Measurements from ENCODE around the gene HOXD10. TPM values are rescaled to one million over a fixed set of nuclear protein-coding genes. Genes with fewer than 3 reads are reported as not detected.

HOXD10 gene
- total and polyA plus RNA-seq, 7 donors, result 0.23 to 46.0 (median 10.7) TPM

DNA sequence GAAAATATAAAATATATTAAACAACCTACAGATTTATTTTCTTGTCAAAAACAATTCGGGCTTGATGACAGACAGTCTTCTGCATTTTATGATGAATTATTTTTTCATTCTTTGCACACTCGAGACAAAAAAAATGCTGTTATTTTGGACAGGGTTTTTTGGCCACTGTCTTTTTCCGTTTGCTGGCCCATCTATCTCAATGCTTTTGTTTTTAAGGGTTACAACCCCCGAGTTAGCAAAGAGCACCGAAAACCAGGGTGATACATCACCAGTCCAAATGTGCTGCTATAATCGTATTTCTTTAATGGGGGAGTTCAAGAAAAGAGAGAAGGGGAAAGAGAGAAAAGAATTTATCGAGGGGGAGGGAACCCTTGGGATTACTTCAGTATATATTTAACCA is 40.5 kb upstream of the HOXD10 start:
- DNase-seq, result no peak
- WGBS, 2 donors, result 13 to 21% methylated on average over 7 of the region's 7 CpGs
- Histone ChIP-seq H3K9me3 (no peaks in the 10 kb centered on the region), H3K36me3 (no peaks in the 10 kb centered on the region), H3K27ac (no peak overlapping the region), H3K27me3 (peaks cover 25 to 98% (median 38%) of the 10 kb centered on the region in 3 donors), H3K4me1 (peaks cover 0 to 21% (median 14%) of the 10 kb centered on the region in 4 donors), H3K4me3 (peak overlapping the region in 3 of 4 donors; percentile 15 to 34 (median 28))
- intact Hi-C loops (cut with DNase I), result loop anchor here (5.0 kb wide), 2 partner anchors 134 to 219 kb away; no protein-coding TSS in a partner anchor
- TF ChIP-seq POLR2AphosphoS5 (IDR thresholded peaks at IDR 0.05) (no peak), POLR2A (IDR thresholded peaks at IDR 0.05) (no peak)

DNA sequence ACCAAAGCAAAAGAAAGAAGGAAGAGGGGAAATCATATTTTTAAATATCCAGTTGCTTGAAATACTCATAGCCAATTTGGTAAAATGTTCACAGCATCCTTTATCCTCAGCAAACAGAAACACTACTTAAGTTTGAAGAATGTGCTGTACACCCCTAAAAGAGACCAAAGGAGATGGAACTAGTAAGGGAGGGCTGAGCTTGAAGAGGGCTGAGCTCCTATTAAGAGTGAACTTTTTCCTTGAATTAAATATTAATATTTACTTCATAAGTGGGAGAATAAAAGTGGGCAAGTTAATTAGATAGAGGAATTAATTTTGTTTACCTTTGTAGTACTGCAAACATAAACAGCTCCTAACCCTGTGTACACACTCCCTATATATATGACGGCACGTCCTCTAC is 39.8 kb upstream of the HOXD10 start:
- WGBS, 2 donors, result 21 to 33% methylated on average over 2 of the region's 2 CpGs
- Histone ChIP-seq H3K27ac (no peak overlapping the region), H3K36me3 (no peaks in the 10 kb centered on the region), H3K4me1 (peaks cover 0 to 24% (median 14%) of the 10 kb centered on the region in 4 donors), H3K27me3 (peaks cover 33 to 98% (median 39%) of the 10 kb centered on the region in 3 donors), H3K4me3 (no peak overlapping the region), H3K9me3 (no peaks in the 10 kb centered on the region)
- intact Hi-C loops (cut with DNase I), result loop anchor here (5.0 kb wide), 2 partner anchors 134 to 219 kb away; no protein-coding TSS in a partner anchor
- DNase-seq, result no peak
- TF ChIP-seq POLR2A (IDR thresholded peaks at IDR 0.05) (no peak), EP300 (IDR thresholded peaks at IDR 0.05) (no peak), POLR2AphosphoS5 (IDR thresholded peaks at IDR 0.05) (no peak)
- TF ChIP-seq, protein P1, sequence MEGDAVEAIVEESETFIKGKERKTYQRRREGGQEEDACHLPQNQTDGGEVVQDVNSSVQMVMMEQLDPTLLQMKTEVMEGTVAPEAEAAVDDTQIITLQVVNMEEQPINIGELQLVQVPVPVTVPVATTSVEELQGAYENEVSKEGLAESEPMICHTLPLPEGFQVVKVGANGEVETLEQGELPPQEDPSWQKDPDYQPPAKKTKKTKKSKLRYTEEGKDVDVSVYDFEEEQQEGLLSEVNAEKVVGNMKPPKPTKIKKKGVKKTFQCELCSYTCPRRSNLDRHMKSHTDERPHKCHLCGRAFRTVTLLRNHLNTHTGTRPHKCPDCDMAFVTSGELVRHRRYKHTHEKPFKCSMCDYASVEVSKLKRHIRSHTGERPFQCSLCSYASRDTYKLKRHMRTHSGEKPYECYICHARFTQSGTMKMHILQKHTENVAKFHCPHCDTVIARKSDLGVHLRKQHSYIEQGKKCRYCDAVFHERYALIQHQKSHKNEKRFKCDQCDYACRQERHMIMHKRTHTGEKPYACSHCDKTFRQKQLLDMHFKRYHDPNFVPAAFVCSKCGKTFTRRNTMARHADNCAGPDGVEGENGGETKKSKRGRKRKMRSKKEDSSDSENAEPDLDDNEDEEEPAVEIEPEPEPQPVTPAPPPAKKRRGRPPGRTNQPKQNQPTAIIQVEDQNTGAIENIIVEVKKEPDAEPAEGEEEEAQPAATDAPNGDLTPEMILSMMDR (IDR thresholded peaks at IDR 0.05), result no peak

DNA sequence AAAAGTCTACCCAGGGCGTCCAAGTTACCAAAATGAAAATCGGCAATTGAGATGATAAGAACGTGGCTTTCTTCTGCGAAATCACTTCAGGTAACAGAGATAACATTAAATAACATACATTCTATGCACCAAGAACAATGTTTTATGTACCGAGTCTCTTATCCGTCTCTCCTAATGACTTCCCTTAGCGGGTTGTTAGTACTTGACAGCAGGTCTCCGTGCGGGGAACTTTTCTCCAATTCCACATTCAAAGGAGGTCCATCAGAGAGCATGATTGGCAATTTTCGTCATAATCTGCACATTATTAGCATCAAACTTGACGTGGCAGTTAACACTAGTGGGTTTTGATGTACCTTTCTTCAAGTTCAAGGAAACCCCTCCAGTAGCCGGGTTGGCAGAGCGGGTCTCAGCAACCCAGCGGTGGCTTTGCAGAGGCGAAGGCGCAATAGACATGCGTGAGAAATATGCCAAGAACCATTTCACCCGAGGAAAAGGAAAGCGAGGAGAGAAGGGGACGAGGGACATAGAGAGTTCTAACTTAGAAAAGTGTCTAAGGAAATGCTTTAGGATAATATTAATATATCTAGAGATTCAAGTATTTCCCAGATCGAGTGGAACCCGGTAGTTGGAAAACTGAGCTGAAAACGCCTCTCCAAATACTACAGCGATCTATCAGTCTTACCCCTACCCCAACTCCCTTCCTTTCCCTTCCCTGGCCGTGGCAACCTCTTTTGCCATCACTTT is 37.9 kb upstream of the HOXD10 start:
- Histone ChIP-seq H3K9me3 (peaks cover 0 to 8% (median 0%) of the 10 kb centered on the region in 4 donors), H3K27me3 (peaks cover 51 to 98% (median 52%) of the 10 kb centered on the region in 3 donors), H3K4me3 (peak overlapping the region; percentile 26 to 54 (median 50)), H3K4me1 (peaks cover 0 to 34% (median 17%) of the 10 kb centered on the region in 4 donors), H3K27ac (peak overlapping the region in 3 of 4 donors; percentile 92 to 96 (median 94)), H3K36me3 (no peaks in the 10 kb centered on the region)
- 12 to 13% methylated on average over 25 of the region's 25 CpGs for WGBS, 2 donors
- no peak for DNase-seq
- TF ChIP-seq POLR2AphosphoS5 (IDR thresholded peaks at IDR 0.05), result peak in 1 of 4 donors; percentile 5
- no peak for TF ChIP-seq EP300 (IDR thresholded peaks at IDR 0.05)
- intact Hi-C loops (cut with DNase I), result loop anchor here (5.0 kb wide), 2 partner anchors 136 to 221 kb away; no protein-coding TSS in a partner anchor

DNA sequence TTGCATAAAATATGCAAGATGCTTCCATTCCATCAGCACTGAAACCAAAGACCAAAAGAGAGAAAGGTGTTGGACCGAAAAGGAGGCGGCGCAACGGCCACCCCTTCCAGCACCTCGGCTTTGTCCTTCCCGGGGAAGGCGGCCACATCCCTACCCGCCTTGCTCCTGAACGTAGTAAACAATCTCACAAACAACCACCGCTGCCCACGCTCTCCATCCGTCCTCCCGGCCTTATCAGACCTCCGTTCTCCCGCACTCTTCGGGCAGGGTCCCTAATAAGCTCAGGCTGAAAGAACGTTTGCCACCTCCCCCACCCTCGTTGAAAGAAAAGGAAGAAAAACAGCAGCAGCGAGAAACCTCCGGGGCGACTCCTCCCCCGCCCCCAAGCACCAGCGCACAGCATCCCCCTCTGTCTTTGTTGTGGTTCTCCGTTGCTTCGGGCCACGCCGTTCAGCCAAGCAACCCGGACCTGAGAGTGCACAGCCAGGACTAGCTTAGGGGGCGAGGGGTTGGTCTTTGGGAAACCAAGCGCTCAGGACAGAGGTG is 37.2 kb upstream of the HOXD10 start:
- H3K4me1 ChIP-seq, result peaks cover 0 to 34% (median 17%) of the 10 kb centered on the region in 4 donors
- H3K4me3 ChIP-seq, result peak overlapping the region; percentile 26 to 54 (median 50)
- WGBS, 2 donors, result 6 to 7% methylated on average over 30 of the region's 30 CpGs
- H3K9me3 ChIP-seq, result peaks cover 0 to 8% (median 0%) of the 10 kb centered on the region in 4 donors
- intact Hi-C loops (cut with DNase I), result loop anchor here (5.0 kb wide), 2 partner anchors 137 to 222 kb away; no protein-coding TSS in a partner anchor
- TF ChIP-seq, protein P1 (IDR thresholded peaks at IDR 0.05), result no peak
- TF ChIP-seq POLR2AphosphoS5 (IDR thresholded peaks at IDR 0.05) (no peak), POLR2A (IDR thresholded peaks at IDR 0.05) (no peak), EP300 (IDR thresholded peaks at IDR 0.05) (no peak)
- peaks cover 49 to 98% (median 55%) of the 10 kb centered on the region in 3 donors for H3K27me3 ChIP-seq
- peak overlapping the region in 3 of 4 donors; percentile 92 to 96 (median 94) for H3K27ac ChIP-seq
- H3K36me3 ChIP-seq, result no peaks in the 10 kb centered on the region
- no peak for DNase-seq

DNA sequence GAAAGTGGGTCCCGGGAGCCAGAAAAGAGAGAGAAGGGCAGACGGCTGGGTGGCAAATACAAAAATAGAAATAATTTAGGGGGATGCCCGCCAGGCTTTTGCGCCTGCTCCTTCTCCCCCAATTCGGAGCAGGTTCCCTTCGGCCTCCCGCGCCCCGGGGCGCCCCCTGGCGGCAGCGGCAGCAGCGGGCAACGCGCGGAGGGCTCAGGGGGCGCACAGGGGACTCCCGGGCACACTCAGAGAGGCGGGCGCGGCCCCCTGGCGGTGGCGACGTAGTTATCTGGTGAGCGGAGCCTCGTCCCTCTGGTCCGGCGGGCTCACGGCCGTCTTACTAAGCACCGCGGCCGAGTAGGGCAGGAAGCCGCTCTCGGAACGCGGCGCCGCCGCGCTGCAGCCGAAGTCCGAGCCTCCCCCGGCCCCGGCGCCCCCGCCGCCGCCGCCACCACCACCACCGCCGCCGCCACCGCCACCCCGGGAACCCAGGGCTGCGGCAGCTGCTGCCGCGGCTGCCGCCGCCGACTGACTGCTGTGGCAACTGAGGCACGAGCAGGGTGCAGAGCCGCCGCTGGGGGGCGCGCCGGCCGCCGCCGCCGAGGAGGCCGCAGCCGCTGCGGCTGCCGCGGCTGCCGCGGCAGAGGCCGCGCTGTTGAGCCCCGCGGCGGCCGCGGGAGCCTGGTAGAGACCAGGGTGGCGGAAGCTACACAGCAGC is 36.6 kb upstream of the HOXD10 start:
- H3K4me3 ChIP-seq, result peak overlapping the region; percentile 32 to 54 (median 50)
- WGBS, 2 donors, result 1 to 2% methylated on average over 86 of the region's 86 CpGs
- peaks cover 47 to 98% (median 53%) of the 10 kb centered on the region in 3 donors for H3K27me3 ChIP-seq
- H3K36me3 ChIP-seq, result no peaks in the 10 kb centered on the region
- H3K4me1 ChIP-seq, result peaks cover 0 to 39% (median 21%) of the 10 kb centered on the region in 4 donors
- DNase-seq, result no peak
- H3K27ac ChIP-seq, result peak overlapping the region in 3 of 4 donors; percentile 92 to 96 (median 94)
- peaks cover 0 to 8% (median 0%) of the 10 kb centered on the region in 4 donors for H3K9me3 ChIP-seq
- intact Hi-C loops (cut with DNase I), result loop anchor here (1.0 to 5.0 kb wide), 5 partner anchors 17 to 391 kb away; partner anchors contain the start of gene LNPK
- TF ChIP-seq POLR2A (IDR thresholded peaks at IDR 0.05), result no peak
- TF ChIP-seq, protein P1 (IDR thresholded peaks at IDR 0.05), result peak; percentile 75 to 97 (median 82)
